Peyer's patch (tissue), 4 donors: ENCODE measurements around the gene PLA2G2D.

Experiments
- CTCF ChIP-seq, 6 experiments: fragments of 450-650 bp in 4 of 6; fragments of 200-600 bp in 2 of 6; sonication (generic) in 1 of 6; IDR thresholded peaks; one replicate each; pipeline ENCODE4 v1.5.1; 2017 to 2019; ENCODE audit warnings: antibody characterized with exemption in 6 of 6, mild to moderate bottlenecking in 3 of 6, moderate library complexity in 1 of 6
- POLR2A ChIP-seq, 2 donors: fragments of 450-650 bp; IDR thresholded peaks; one replicate each; pipeline ENCODE4 v1.5.1; 2017; ENCODE audit warnings: antibody characterized with exemption in 2 of 2, mild to moderate bottlenecking in 2 of 2, moderate library complexity in 2 of 2

GRCh38 chr1:20120796-20121195 is 1.5 kb upstream of the PLA2G2D start:
- TF ChIP-seq CTCF (IDR thresholded peaks at IDR 0.05) = no peak
- no peak for TF ChIP-seq POLR2A (IDR thresholded peaks at IDR 0.05)
